Right lobe of liver (tissue), 6 donors: Measurements from ENCODE around the gene RPL13A. TPM values are rescaled to one million over a fixed set of nuclear protein-coding genes. Genes with fewer than 3 reads are reported as not detected.
A peak's percentile ranks its signal among the peaks of the same experiment; 100 is the strongest.

ENCODE experiments used
- ATAC-seq, 4 donors: fragments of 200-7000 bp; cut with Tn5 transposase; one replicate each; pipeline ENCODE4 v1.9.1; 2020; ENCODE audit warnings: mild to moderate bottlenecking in 4 of 4, moderate library complexity in 4 of 4
- DNase-seq, 3 donors: peaks; one replicate each; pipeline ENCODE4 v3.0.0-alpha.2; 2020
- H3K27ac ChIP-seq, 3 donors: fragments of 200-600 bp; one replicate each; pipeline ENCODE4 v1.8.0; 2022
- H3K27me3 ChIP-seq, 2 donors: fragments of 200-600 bp; one replicate each; pipeline ENCODE4 v1.8.0; 2022
- H3K36me3 ChIP-seq, 4 donors: fragments of 200-600 bp; sonication (generic) in 1 of 4; one replicate each; pipeline versions ENCODE4 v1.5.1 to v1.8.0; 2017 to 2022; ENCODE audit warnings: control low read depth in 1 of 4
- H3K4me1 ChIP-seq, 4 donors: fragments of 200-600 bp; sonication (generic) in 1 of 4; one replicate each; pipeline versions ENCODE4 v1.5.1 to v1.8.0; 2017 to 2022; ENCODE audit warnings: control low read depth in 1 of 4
- H3K4me3 ChIP-seq, 3 donors: fragments of 200-600 bp; one replicate each; pipeline ENCODE4 v1.8.0; 2022
- H3K9me3 ChIP-seq, 4 donors: fragments of 200-600 bp; sonication (generic) in 1 of 4; one replicate each; pipeline versions ENCODE4 v1.5.1 to v1.8.0; 2017 to 2022; ENCODE audit warnings: control low read depth in 1 of 4
- POLR2A ChIP-seq: fragments of 450-650 bp; IDR thresholded peaks from one replicate; pipeline ENCODE4 v1.6.1; 2017; ENCODE audit warnings: antibody characterized with exemption, mild to moderate bottlenecking
- WGBS: methylation state at CpG from one replicate; pipeline ENCODE4 v1.1.6; 2018; ENCODE audit warnings: low coverage, low lambda C conversion rate; ENCODE audit not compliant: insufficient coverage; ENCODE audit errors: missing lambda C conversion rate; 5-methylcytosine and 5-hydroxymethylcytosine counted together
- intact Hi-C, 2 donors: fragments of 100-400 bp; cut with DNase I; formaldehyde crosslinking; loops; one replicate each; pipeline versions ENCODE4 v1.11.2 to v1.14.1; 2022
- microRNA counts: library from miRNA; unstranded; fragments of <30 nt; microRNA quantifications from one replicate; lab custom pipeline; 2016
- microRNA-seq, 2 donors: library from miRNA; unstranded; fragments of <30 nt; microRNA quantifications; one replicate each; pipeline ENCODE4, GENCODE V29; 2019 to 2020
- small RNA-seq, 2 experiments: library from RNA; depleted of rRNA; stranded (forward); fragments of <200 nt; gene quantifications; one replicate each; pipeline ENCODE3, GENCODE V24; 2016
- total RNA-seq, 6 experiments: library from RNA; depleted of rRNA in 2 of 6; stranded (reverse); fragments of >200 nt in 2 of 6; fragmentation: NEBNext Ultra II Directional in 3 of 6; extraction: Animal tissue kit (Norgen Biotek cat#: 25700) in 3 of 6; gene quantifications; one replicate each; pipeline versions ENCODE4 v1.1.0 to v1.2.4, GENCODE V29; 2016 to 2023
- TF ChIP-seq, protein P1 (sequence below), 4 donors: fragments of 200-600 bp in 3 of 4; fragments of 450-650 bp in 1 of 4; IDR thresholded peaks; one replicate each; pipeline versions ENCODE4 v1.5.1 to v1.8.0; 2016 to 2022; ENCODE audit warnings: antibody characterized with exemption in 4 of 4, mild to moderate bottlenecking in 2 of 4
- donor health status: DM: no; HTN: yes; CAD: no.
- donor health status: DM: no; HTN: no; CAD: no.
- donor health status: DM: no; HTN: no; CAD: no.
- donor health status: DM: no; HTN: yes; CAD: no.
- donor health status: DM: no; HTN: yes; CAD: no.

Gene RPL13A
- total RNA-seq, 6 experiments from 2014 or later = 675 to 992 (median 801) TPM

DNA sequence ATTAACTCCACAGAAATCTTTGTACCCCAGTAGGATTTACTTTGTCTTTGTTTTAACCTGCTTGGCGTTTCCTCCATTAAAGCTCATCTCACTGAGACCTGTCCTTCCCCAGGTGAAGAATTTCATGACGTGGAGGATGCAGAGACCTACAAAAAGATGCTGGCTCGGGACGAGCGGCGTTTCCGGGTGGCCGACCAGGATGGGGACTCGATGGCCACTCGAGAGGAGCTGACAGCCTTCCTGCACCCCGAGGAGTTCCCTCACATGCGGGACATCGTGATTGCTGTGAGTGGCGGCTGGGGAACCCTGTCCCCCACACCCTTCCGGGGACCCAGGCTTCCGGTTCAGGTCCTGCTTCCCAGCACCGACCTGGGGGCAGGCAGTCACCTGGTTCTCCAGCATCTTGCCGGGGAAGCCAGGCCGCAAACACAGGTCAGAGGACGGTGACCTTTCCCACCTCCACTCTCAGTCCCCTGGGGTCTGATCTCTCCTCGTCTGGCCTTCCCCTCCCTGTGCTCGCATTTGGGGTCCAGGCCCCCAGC, 49.6 kb downstream of the RPL13A start:
- Histone ChIP-seq H3K9me3 (no peaks in the 10 kb centered on the region), H3K4me3 (no peak overlapping the region), H3K27ac (no peak overlapping the region), H3K27me3 (no peaks in the 10 kb centered on the region), H3K36me3 (peaks cover 0 to 53% (median 20%) of the 10 kb centered on the region in 4 donors), H3K4me1 (no peaks in the 10 kb centered on the region)
- ATAC-seq = no peak
- intact Hi-C loops = no loop called here
- DNase-seq = no peak
- TF ChIP-seq, protein P1, sequence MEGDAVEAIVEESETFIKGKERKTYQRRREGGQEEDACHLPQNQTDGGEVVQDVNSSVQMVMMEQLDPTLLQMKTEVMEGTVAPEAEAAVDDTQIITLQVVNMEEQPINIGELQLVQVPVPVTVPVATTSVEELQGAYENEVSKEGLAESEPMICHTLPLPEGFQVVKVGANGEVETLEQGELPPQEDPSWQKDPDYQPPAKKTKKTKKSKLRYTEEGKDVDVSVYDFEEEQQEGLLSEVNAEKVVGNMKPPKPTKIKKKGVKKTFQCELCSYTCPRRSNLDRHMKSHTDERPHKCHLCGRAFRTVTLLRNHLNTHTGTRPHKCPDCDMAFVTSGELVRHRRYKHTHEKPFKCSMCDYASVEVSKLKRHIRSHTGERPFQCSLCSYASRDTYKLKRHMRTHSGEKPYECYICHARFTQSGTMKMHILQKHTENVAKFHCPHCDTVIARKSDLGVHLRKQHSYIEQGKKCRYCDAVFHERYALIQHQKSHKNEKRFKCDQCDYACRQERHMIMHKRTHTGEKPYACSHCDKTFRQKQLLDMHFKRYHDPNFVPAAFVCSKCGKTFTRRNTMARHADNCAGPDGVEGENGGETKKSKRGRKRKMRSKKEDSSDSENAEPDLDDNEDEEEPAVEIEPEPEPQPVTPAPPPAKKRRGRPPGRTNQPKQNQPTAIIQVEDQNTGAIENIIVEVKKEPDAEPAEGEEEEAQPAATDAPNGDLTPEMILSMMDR (IDR thresholded peaks at IDR 0.05) = no peak
- TF ChIP-seq POLR2A = no peak
- 71% methylated on average over 5 of the region's 22 CpGs for WGBS

DNA sequence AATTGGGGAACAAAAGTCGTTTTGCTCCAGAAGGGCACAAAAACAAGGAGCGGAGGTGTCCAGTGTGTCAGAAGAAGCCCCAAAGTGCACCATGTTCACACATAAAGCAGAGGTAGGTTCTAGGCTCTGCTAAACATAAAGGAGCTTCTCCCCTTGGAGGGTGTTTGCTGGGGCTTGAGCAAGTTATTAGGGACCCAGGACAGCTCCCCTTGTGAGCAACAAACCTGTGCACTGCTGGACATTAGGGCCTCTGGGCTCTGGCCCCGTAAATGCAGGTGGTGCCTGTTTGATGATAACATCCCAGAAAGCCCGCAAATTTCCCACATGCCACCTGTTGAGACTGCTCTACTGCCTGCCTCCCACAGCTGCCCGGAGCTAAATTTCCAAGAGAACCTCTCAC, 51.2 kb downstream of the RPL13A start:
- intact Hi-C loops = no loop called here
- H3K27ac ChIP-seq = no peak overlapping the region
- TF ChIP-seq, protein P1 (IDR thresholded peaks at IDR 0.05) = no peak
- TF ChIP-seq POLR2A = no peak
- H3K4me3 ChIP-seq = no peak overlapping the region
- no peaks in the 10 kb centered on the region for H3K4me1 ChIP-seq
- H3K36me3 ChIP-seq = peaks cover 0 to 48% (median 20%) of the 10 kb centered on the region in 4 donors
- ATAC-seq (no peak), DNase-seq (no peak)
- no peaks in the 10 kb centered on the region for H3K9me3 ChIP-seq
- H3K27me3 ChIP-seq = no peaks in the 10 kb centered on the region
- WGBS = 88% methylated on average over 4 of the region's 5 CpGs

DNA sequence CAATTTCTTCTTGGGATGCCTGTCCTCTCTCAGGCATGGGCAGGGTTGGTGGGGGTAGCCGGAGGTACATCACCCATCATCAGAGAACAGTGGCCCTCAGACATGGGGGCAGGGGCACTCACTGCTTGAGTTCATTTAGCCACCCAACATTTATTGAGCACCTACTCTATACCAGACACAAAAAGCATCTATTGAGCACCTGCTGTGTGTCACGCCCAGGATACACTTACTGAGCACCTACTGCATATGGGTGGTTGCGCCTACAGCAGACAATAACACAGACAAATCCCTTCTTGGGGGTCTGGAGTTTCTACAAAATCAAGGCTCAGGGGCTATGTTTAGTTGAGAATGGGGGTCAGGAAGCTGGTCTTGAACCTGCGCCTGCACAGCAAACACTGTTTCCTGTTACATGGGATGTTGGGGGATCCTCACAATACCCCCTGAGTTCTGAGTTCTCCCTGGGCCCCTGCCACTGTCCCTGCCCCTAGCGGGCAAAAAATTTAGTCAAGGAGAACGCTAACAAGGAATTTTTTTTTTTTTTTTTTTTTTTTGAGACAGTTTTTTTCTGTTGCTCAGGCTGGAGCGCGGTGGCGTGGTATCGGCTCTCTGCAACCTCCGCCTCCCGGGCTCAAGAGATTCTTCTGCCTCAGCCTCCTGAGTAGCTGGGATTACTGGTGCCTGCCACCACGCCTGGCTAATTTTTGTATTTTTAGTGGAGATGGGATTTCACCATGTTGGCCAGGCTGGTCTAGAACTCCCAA, 52.0 kb downstream of the RPL13A start:
- no peaks in the 10 kb centered on the region for H3K9me3 ChIP-seq
- WGBS = 92% methylated on average over 10 of the region's 13 CpGs
- peaks cover 0 to 48% (median 19%) of the 10 kb centered on the region in 4 donors for H3K36me3 ChIP-seq
- ATAC-seq (no peak), DNase-seq (no peak)
- no peak overlapping the region for H3K27ac ChIP-seq
- intact Hi-C loops = no loop called here
- TF ChIP-seq, protein P1 (IDR thresholded peaks at IDR 0.05) = no peak
- no peak overlapping the region for H3K4me3 ChIP-seq
- no peaks in the 10 kb centered on the region for H3K27me3 ChIP-seq
- H3K4me1 ChIP-seq = no peaks in the 10 kb centered on the region

MicroRNAs within 50 kb of the gene (microRNA counts, 767-probe panel; counts per million panel counts)
- 14,332 counts per million, percentile 91 among the panel's probes with 10 or more counts for microRNA hsa-miR-150-5p (lab: Ali Mortazavi, UCI)

Small RNAs within 50 kb of the gene (microRNA-seq; reads per million reads assigned to microRNA genes)
- 138 to 156 reads per million in 2 donors for gene MIR150

Small RNAs within 50 kb of the gene (small RNA-seq; reads per million reads assigned to genes)
- gene COX6CP7 (0 reads per million in 2 experiments), gene MIR150 (12.5 to 16.7 reads per million in 2 experiments), gene SNORD32A (0 reads per million in 2 experiments), gene SNORD33 (0 reads per million in 2 experiments), gene SNORD34 (0 reads per million in 2 experiments), gene SNORD35A (0 reads per million in 2 experiments), gene SNORD35B (0 reads per million in 2 experiments)

Other genes starting within 250 kb of the RPL13A start
- gene SLC6A16, start 162.4 kb upstream of the RPL13A start, total RNA-seq = 1 to 10 TPM in 4 of 6 experiments, under 1 TPM in 2; 0.25 to 4.6 (median 2.4) TPM
- gene CD37, start 152.2 kb upstream of the RPL13A start, total RNA-seq = 1 to 10 TPM; 1.1 to 5.0 (median 3.5) TPM
- 1 to 10 TPM; 3.3 to 8.9 (median 5.3) TPM for gene TEAD2, start 125.2 kb upstream of the RPL13A start, total RNA-seq
- not detected for gene DKKL1, start 123.7 kb upstream of the RPL13A start, total RNA-seq
- under 1 TPM in 1 of 6 experiments, not detected in 5; 0.32 TPM for gene KASH5, start 99.4 kb upstream of the RPL13A start, total RNA-seq
- not detected for gene PTH2, start 64.2 kb upstream of the RPL13A start, total RNA-seq
- gene GFY, start 62.2 kb upstream of the RPL13A start, total RNA-seq = not detected
- under 1 TPM in 1 of 6 experiments, not detected in 5; 0.13 TPM for gene SLC17A7, start 46.1 kb upstream of the RPL13A start, total RNA-seq
- gene PIH1D1, start 35.8 kb upstream of the RPL13A start, total RNA-seq = 10 to 100 TPM; 37.4 to 57.7 (median 43.4) TPM
- 10 to 100 TPM; 14.4 to 29.6 (median 19.8) TPM for gene ALDH16A1, start 34.4 kb upstream of the RPL13A start, total RNA-seq
- gene FLT3LG, start 13.4 kb upstream of the RPL13A start, total RNA-seq = 1 to 10 TPM in 5 of 6 experiments, under 1 TPM in 1; 0.80 to 4.4 (median 2.3) TPM
- gene RPS11, start 8.8 kb downstream of the RPL13A start, total RNA-seq = 1,000 to 10,000 TPM in 2 of 6 experiments, 100 to 1,000 TPM in 4; 417 to 1,739 (median 617) TPM
- 100 to 1,000 TPM; 123 to 335 (median 245) TPM for gene FCGRT, start 25.1 kb downstream of the RPL13A start, total RNA-seq
- gene RCN3, start 40.4 kb downstream of the RPL13A start, total RNA-seq = 10 to 100 TPM in 3 of 6 experiments, 1 to 10 TPM in 3; 5.3 to 18.0 (median 10.9) TPM
- 10 to 100 TPM; 16.2 to 31.9 (median 23.2) TPM for gene NOSIP, start 92.9 kb downstream of the RPL13A start, total RNA-seq
- 1 to 10 TPM; 2.5 to 5.9 (median 3.1) TPM for gene PRRG2, start 93.7 kb downstream of the RPL13A start, total RNA-seq
- 1 to 10 TPM; 4.0 to 8.5 (median 5.5) TPM for gene PRR12, start 103.6 kb downstream of the RPL13A start, total RNA-seq
- gene RRAS, start 152.5 kb downstream of the RPL13A start, total RNA-seq = 10 to 100 TPM in 5 of 6 experiments, 1 to 10 TPM in 1; 8.5 to 16.4 (median 11.5) TPM
- gene SCAF1, start 154.6 kb downstream of the RPL13A start, total RNA-seq = 10 to 100 TPM; 14.6 to 33.0 (median 27.3) TPM
- 10 to 100 TPM; 29.6 to 41.8 (median 35.3) TPM for gene IRF3, start 178.2 kb downstream of the RPL13A start, total RNA-seq
- gene BCL2L12, start 178.3 kb downstream of the RPL13A start, total RNA-seq = 10 to 100 TPM in 4 of 6 experiments, 1 to 10 TPM in 2; 4.5 to 11.6 (median 10.5) TPM
- gene PRMT1, start 189.7 kb downstream of the RPL13A start, total RNA-seq = 10 to 100 TPM; 25.3 to 63.2 (median 39.9) TPM
- under 1 TPM; 0.19 to 0.70 (median 0.51) TPM for gene ADM5, start 202.0 kb downstream of the RPL13A start, total RNA-seq
- 1 to 10 TPM in 3 of 6 experiments, under 1 TPM in 3; 0.43 to 6.7 (median 0.97) TPM for gene CPT1C, start 203.5 kb downstream of the RPL13A start, total RNA-seq